ENCODE data around the gene MAPKAPK2. TPM values are rescaled to one million over a fixed set of nuclear protein-coding genes. Genes with fewer than 3 reads are reported as not detected.
"Not testable (repeated sequence)": the region's sequence is repeated elsewhere in the genome, so short reads cannot be mapped to it uniquely, and the experiment has no call there.

Gene MAPKAPK2
- total and polyA plus RNA-seq, 2 donors (not counting 1 experiment from before 2014, with no cell fraction given) = 60.3 to 85.8 TPM

- no peak overlapping the region for H3K4me3 ChIP-seq (ENCODE audit: control extremely low read depth in 1 of 5, extremely low read depth in 1 of 5, insufficient read depth in 1 of 5, low read depth in 2 of 5, low read length in 4 of 5)
- H3K27ac ChIP-seq (ENCODE audit: low read length in 2 of 2) = no peak overlapping the region
- intact Hi-C loops (cut with micrococcal nuclease) = no loop called here
- Mint-ChIP-seq H3K4me1 (peaks cover 39% of the 10 kb centered on the region), H3K27ac (no peak overlapping the region), H3K9me3 (ENCODE audit: insufficient read depth) (no peaks in the 10 kb centered on the region), H3K4me3 (no peak overlapping the region), H3K27me3 (no peaks in the 10 kb centered on the region)
- ChIA-PET CTCF (interaction anchor here (0.7 to 1.5 kb wide), 3 partner anchors 8 to 54 kb away, joined by 3 to 4 read pairs (median 3); partner anchors contain the start of gene IL19), POLR2A (interaction anchor here (0.6 kb wide), 1 partner anchor 150 kb away, joined by 3 read pairs; no protein-coding TSS in a partner anchor)
- no peaks in the 10 kb centered on the region for H3K79me2 ChIP-seq (ENCODE audit: control insufficient read depth, insufficient read depth, low read length)
- ATAC-seq (ENCODE audit: low read depth) (no peak), DNase-seq (no peak)
- no peaks in the 10 kb centered on the region for H4K20me1 ChIP-seq (ENCODE audit: control insufficient read depth, insufficient read depth, low read length, poor library complexity, severe bottlenecking)
- no peak overlapping the region for H3K4me2 ChIP-seq (replicated peaks; ENCODE audit: low read depth, low read length, poor library complexity, severe bottlenecking)
- no peak for TF ChIP-seq CTCF (IDR thresholded peaks at IDR 0.05)
- no peak for TF ChIP-seq EZH2 (IDR thresholded peaks at IDR 0.05; ENCODE audit: borderline replicate concordance, insufficient read depth, low read depth, low read length, poor library complexity, severe bottlenecking)
- no peak overlapping the region for H2AFZ ChIP-seq (ENCODE audit: insufficient read depth, low read depth, low read length, poor library complexity, severe bottlenecking)
- H3K9ac ChIP-seq (ENCODE audit: low read length) = no peak overlapping the region
- WGBS (ENCODE audit: insufficient coverage) = 90% methylated on average over 7 of the region's 7 CpGs
- H3K4me1 ChIP-seq (ENCODE audit: control insufficient read depth in 2 of 2, insufficient read depth in 2 of 2, low read length in 2 of 2) = peaks cover 59 to 64% of the 10 kb centered on the region in 2 donors
- H3K27me3 ChIP-seq (replicated peaks in 1 of 4; ENCODE audit: control extremely low read depth in 1 of 4, control insufficient read depth in 3 of 4, insufficient read depth in 4 of 4, low read length in 3 of 4) = peaks cover 0 to 2% (median 0%) of the 10 kb centered on the region in 4 experiments
- no peaks in the 10 kb centered on the region for H3K9me3 ChIP-seq (ENCODE audit: control extremely low read depth in 1 of 3, control insufficient read depth in 2 of 3, insufficient read depth in 1 of 3, low read length in 2 of 3)
- H3K36me3 ChIP-seq (replicated peaks in 1 of 2; ENCODE audit: control extremely low read depth in 1 of 2, control insufficient read depth in 1 of 2, extremely low read depth in 1 of 2, insufficient read depth in 2 of 2, low read length in 1 of 2) = no peaks in the 10 kb centered on the region
Measured at GRCh38 chr1:206778031-206778430, 93.3 kb downstream of the MAPKAPK2 start.

GRCh38 chr1:206778911-206779310 lies 94.2 kb downstream of the MAPKAPK2 start:
- H3K27ac Mint-ChIP-seq; H3K9ac ChIP-seq (ENCODE audit: low read length); H3K4me2 ChIP-seq (replicated peaks; ENCODE audit: low read depth, low read length, poor library complexity, severe bottlenecking); H3K27me3 Mint-ChIP-seq; H3K4me3 ChIP-seq (ENCODE audit: control extremely low read depth in 1 of 5, extremely low read depth in 1 of 5, insufficient read depth in 1 of 5, low read depth in 2 of 5, low read length in 4 of 5); H4K20me1 ChIP-seq (ENCODE audit: control insufficient read depth, insufficient read depth, low read length, poor library complexity, severe bottlenecking); H2AFZ ChIP-seq (ENCODE audit: insufficient read depth, low read depth, low read length, poor library complexity, severe bottlenecking); ATAC-seq (ENCODE audit: low read depth); H3K9me3 ChIP-seq (ENCODE audit: control extremely low read depth in 1 of 3, control insufficient read depth in 2 of 3, insufficient read depth in 1 of 3, low read length in 2 of 3); H3K27me3 ChIP-seq (replicated peaks in 1 of 4; ENCODE audit: control extremely low read depth in 1 of 4, control insufficient read depth in 3 of 4, insufficient read depth in 4 of 4, low read length in 3 of 4); DNase-seq; H3K36me3 ChIP-seq (replicated peaks in 1 of 2; ENCODE audit: control extremely low read depth in 1 of 2, control insufficient read depth in 1 of 2, extremely low read depth in 1 of 2, insufficient read depth in 2 of 2, low read length in 1 of 2); intact Hi-C loops (cut with micrococcal nuclease); H3K9me3 Mint-ChIP-seq (ENCODE audit: insufficient read depth); POLR2A ChIA-PET; H3K79me2 ChIP-seq (ENCODE audit: control insufficient read depth, insufficient read depth, low read length); H3K27ac ChIP-seq (ENCODE audit: low read length in 2 of 2); H3K4me3 Mint-ChIP-seq: not testable (repeated sequence)
- WGBS (ENCODE audit: insufficient coverage) = 85% methylated on average over 6 of the region's 6 CpGs
- H3K4me1 ChIP-seq (ENCODE audit: control insufficient read depth in 2 of 2, insufficient read depth in 2 of 2, low read length in 2 of 2) = peaks cover 59 to 64% of the 10 kb centered on the region in 2 donors
- CTCF ChIA-PET = interaction anchor here (1.2 to 1.5 kb wide), 2 partner anchors 9 to 22 kb away, joined by 3 to 4 read pairs; partner anchors contain the start of gene IL19
- peaks cover 38% of the 10 kb centered on the region for H3K4me1 Mint-ChIP-seq
